ENCODE measurements around the gene ARF1.

ARF1 gene

DNA sequence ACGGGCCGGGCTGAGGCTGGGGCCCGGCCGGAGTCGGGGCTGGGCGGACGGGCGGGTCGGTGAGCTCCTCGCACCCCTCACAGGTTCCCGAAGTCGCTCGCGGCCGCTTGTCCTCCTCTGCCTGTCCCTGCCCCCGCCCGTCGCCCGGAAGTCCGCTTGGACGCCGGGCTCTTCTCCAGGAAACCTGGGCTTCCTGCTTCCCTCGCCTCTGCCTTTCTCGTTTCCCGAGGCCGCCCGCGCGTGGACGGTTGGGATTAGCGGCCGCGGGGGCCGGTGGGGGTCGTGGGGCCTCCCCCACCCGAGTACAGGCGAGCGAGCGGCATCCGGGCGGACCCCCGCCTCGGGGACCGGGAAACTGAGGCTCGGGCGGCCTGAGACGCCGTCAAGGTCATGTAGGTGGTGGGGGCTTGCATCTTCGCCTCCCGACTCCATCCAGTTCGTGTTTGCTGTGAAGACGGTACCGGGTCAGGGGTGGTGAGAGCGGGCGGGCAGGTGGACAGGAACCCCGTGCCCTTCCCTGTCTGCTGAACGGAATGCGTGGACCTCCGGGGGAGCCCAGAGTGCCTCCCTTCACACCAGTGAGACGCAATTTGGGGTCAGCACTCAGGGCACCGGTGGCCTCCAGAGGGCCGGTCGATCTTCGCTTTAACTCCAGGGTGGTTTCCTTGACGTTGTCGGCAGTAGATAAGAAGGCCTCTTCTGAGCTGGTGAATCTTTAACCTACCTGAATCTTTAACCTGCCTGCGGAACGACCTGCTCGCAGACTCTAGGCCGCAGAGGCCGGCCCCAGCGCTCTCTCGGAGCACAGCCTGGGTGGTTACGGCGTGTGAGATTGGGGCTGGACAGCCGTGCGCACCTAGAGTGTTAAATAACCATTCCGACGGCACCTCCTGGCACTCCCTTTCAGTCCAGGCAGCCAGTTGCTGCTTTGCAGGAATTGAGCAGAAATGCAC lies 686 bp downstream of the ARF1 start:
- Mint-ChIP-seq H3K27ac (peak overlapping the region; percentile 96), H3K4me3 (peak overlapping the region; percentile 94 to 96), H3K9me3 (no peaks in the 10 kb centered on the region), H3K4me1 (peaks cover 43 to 73% of the 10 kb centered on the region in 2 donors), H3K36me3 (peaks cover 12 to 44% of the 10 kb centered on the region in 2 donors), H3K27me3 (no peaks in the 10 kb centered on the region)
- DNase-seq (no peak), ATAC-seq (replicated peaks) (peak; percentile 33 to 42)

DNA sequence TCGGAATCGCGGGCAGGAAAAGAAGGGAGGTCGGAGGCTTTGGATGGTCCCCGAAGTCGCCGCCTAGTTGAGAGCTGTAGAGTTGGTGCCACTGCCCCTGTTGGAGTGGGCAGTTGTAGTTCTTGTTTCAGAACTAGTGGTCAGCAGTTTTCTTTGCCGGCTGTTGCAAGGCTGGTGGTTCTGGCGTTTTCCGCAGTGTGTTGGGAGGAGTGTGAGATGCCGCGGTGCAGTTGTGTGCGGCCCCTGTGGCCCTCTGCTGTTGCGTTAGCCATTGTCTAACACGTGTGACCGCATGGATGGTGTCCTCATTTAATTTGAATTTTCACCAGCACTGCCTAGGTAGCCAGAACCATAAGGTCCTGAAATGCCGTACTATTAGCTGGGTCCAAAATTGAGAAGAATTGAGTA lies 1.4 kb downstream of the ARF1 start:
- peaks cover 13 to 48% of the 10 kb centered on the region in 2 donors for H3K36me3 Mint-ChIP-seq
- ATAC-seq (replicated peaks), result no peak
- H3K27me3 Mint-ChIP-seq, result no peaks in the 10 kb centered on the region
- peak overlapping the region; percentile 94 to 96 for H3K4me3 Mint-ChIP-seq
- H3K27ac Mint-ChIP-seq, result peak overlapping the region; percentile 96
- DNase-seq, result no peak
- no peaks in the 10 kb centered on the region for H3K9me3 Mint-ChIP-seq
- peaks cover 45 to 76% of the 10 kb centered on the region in 2 donors for H3K4me1 Mint-ChIP-seq

DNA sequence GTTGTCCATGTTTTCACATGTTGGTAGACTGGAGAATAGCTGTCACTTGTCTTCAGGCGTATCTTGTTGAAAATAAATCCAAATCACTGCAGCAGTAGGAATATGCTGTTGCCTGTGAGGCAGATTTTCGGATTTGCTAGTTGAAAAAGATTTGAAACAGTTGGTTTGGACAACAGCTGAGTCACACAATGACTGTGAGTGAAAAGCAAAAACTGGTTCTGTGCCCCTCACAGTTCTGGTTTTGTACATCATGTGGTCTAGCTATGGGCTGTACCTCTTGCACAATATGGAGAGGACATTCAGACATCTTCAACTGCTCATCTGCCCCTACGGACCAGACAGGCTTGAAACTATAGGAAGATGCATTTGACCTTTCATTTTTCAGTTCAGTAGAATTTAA lies 1.8 kb downstream of the ARF1 start:
- Mint-ChIP-seq H3K4me1 (peaks cover 47 to 77% of the 10 kb centered on the region in 2 donors), H3K4me3 (peak overlapping the region; percentile 94 to 96), H3K27ac (peak overlapping the region; percentile 96), H3K9me3 (no peaks in the 10 kb centered on the region), H3K27me3 (no peaks in the 10 kb centered on the region), H3K36me3 (peaks cover 13 to 47% of the 10 kb centered on the region in 2 donors)
- ATAC-seq (replicated peaks) (no peak), DNase-seq (no peak)

DNA sequence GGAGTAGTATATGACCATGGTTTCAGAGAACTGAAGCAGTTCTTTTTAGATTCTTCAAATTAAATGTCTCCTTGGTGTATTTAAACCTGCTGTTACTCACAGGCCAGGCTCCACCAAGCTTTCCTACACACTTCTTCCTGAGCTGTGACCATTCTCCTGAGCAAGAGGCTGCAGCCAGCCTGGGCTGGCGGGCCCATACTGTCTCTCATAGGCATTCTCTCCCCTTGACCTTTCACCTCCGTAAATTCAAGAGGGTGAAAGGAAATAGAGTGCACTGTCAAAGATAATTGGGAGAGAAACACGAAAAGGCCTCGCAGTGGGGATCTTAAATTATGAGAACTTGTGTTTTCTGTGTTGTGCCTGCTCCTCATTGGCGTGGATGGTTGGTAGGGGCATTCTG lies 2.3 kb downstream of the ARF1 start:
- Mint-ChIP-seq H3K9me3 (no peaks in the 10 kb centered on the region), H3K4me1 (peaks cover 51 to 82% of the 10 kb centered on the region in 2 donors), H3K4me3 (peak overlapping the region; percentile 94 to 96), H3K27me3 (no peaks in the 10 kb centered on the region), H3K27ac (peak overlapping the region; percentile 96), H3K36me3 (peaks cover 13 to 51% of the 10 kb centered on the region in 2 donors)
- no peak for ATAC-seq (replicated peaks)
- no peak for DNase-seq

GRCh38 chr1:228085287-228085951 lies 2.9 kb downstream of the ARF1 start:
- Mint-ChIP-seq H3K9me3 (no peaks in the 10 kb centered on the region), H3K27ac (peak overlapping the region; percentile 96), H3K27me3 (no peaks in the 10 kb centered on the region), H3K4me3 (peak overlapping the region; percentile 94 to 96), H3K4me1 (peaks cover 56 to 82% of the 10 kb centered on the region in 2 donors), H3K36me3 (peaks cover 13 to 53% of the 10 kb centered on the region in 2 donors)
- no peak for DNase-seq
- no peak for ATAC-seq (replicated peaks)

- DNase-seq, result no peak
- Mint-ChIP-seq H3K27ac (peak overlapping the region; percentile 39), H3K4me1 (peaks cover 62 to 93% of the 10 kb centered on the region in 2 donors), H3K9me3 (no peaks in the 10 kb centered on the region), H3K4me3 (peak overlapping the region; percentile 60 to 68), H3K36me3 (peaks cover 25 to 71% of the 10 kb centered on the region in 2 donors), H3K27me3 (no peaks in the 10 kb centered on the region)
- peak in 1 of 2 donors; percentile 21 for ATAC-seq (replicated peaks)
These were observed 5.3 kb downstream of the ARF1 start for GRCh38 chr1:228087771-228088251.

DNA sequence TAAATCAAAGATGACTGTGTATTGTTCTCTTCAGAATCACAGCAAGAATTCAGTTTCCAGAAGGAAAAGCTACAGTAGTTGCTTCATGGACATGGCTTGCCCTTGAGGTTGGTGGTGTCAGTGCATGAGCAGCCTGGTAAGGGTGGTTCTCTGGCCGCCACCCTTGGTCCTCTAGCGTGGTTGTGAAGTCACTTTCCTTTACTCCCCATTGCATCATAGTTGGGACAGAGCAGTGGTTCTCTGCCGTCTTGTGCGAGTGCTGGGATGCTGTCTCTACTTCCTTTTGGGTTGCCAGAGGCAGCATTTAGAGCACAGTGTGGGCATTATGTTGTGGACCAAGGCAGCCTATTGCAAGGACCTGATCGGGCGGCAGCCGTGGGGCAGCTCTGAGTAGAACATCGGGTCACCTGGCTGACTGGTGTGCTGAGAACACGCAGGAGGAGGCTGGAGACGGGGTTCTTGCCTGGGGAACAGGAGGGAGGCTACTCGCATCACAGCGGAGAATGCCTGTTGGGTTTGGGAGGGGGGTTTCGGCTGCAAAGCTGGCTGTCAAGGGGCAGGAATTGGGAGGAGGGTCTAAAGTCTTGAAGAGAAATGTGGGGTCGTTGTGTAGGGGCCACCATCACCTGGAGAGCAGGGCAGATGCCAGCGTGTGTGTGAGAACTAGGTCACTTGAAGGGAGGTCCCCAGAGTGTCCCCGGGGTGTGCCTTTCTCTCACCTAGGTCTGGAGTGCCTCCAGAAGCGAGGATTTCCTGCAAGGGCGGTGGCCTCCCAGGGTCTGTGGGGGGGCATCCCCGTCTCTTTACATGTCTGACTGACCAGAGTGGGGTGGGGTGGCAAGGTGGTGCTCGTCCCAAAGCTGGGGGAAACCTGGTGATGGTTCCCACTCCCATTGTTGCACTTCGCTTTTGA lies 6.3 kb downstream of the ARF1 start:
- peak overlapping the region; percentile 51 to 62 for H3K4me3 Mint-ChIP-seq
- H3K4me1 Mint-ChIP-seq, result peaks cover 60 to 88% of the 10 kb centered on the region in 2 donors
- no peaks in the 10 kb centered on the region for H3K9me3 Mint-ChIP-seq
- peak in 1 of 2 donors; percentile 22 for ATAC-seq (replicated peaks)
- no peak for DNase-seq
- H3K36me3 Mint-ChIP-seq, result peaks cover 23 to 65% of the 10 kb centered on the region in 2 donors
- H3K27ac Mint-ChIP-seq, result peak overlapping the region; percentile 80
- H3K27me3 Mint-ChIP-seq, result no peaks in the 10 kb centered on the region

DNA sequence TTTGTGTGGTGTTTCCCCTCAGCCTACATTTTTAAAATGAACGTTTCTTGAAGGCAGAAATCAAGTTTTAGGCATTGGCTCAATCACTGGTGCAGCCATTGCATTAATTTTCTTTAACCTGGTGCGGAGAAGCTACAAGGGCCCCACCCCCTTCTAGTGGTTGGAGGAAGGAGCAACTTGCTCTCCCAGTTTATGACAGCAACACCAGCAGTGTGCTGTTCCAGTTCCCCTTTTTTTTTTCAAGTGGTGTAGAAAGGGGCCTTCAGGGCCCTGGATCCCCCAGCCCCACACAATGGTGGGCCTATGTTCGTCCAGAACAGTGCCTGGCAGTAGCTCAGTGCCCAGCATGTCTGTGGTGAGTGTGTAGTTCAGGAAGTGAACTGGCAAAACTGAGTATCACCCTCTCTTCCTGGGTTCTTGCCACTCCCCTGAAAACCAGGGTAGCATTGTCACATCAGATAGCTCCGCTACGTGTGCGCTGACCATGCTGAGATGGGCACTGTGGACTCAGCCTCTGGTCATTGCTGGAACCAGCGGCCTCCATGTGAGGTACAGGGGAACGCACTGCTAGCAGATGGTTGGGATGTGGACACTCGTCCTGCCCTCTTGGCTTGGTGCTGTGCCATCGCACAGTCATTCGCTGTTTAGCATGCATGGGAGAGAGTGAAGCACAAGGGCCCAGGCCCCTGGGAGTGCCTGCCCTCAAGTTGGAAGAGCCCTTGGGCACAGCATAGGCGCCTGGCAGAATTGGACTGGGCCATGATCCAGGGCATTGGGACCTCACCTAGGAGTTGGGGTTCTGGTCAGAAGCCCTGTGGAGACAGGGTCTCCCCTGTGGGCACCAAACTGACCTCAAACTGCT lies 7.2 kb downstream of the ARF1 start:
- peak; percentile 83 to 87 for ATAC-seq (replicated peaks)
- Mint-ChIP-seq H3K27me3 (no peaks in the 10 kb centered on the region), H3K9me3 (peaks cover 5 to 6% of the 10 kb centered on the region in 2 donors), H3K27ac (peak overlapping the region; percentile 84), H3K36me3 (peaks cover 31 to 65% of the 10 kb centered on the region in 2 donors), H3K4me3 (peak overlapping the region; percentile 51 to 62), H3K4me1 (peaks cover 51 to 80% of the 10 kb centered on the region in 2 donors)
- DNase-seq, result no peak

GRCh38 chr1:228090613-228091081 lies 8.1 kb downstream of the ARF1 start:
- H3K27me3 Mint-ChIP-seq, result no peaks in the 10 kb centered on the region
- DNase-seq, result no peak
- H3K9me3 Mint-ChIP-seq, result peaks cover 10 to 11% of the 10 kb centered on the region in 2 donors
- peaks cover 48 to 80% of the 10 kb centered on the region in 2 donors for H3K4me1 Mint-ChIP-seq
- peak in 1 of 2 donors; percentile 35 for ATAC-seq (replicated peaks)
- H3K36me3 Mint-ChIP-seq, result peaks cover 40 to 65% of the 10 kb centered on the region in 2 donors
- peak overlapping the region; percentile 42 for H3K27ac Mint-ChIP-seq
- H3K4me3 Mint-ChIP-seq, result peak overlapping the region in 1 of 2 donors; percentile 6

DNA sequence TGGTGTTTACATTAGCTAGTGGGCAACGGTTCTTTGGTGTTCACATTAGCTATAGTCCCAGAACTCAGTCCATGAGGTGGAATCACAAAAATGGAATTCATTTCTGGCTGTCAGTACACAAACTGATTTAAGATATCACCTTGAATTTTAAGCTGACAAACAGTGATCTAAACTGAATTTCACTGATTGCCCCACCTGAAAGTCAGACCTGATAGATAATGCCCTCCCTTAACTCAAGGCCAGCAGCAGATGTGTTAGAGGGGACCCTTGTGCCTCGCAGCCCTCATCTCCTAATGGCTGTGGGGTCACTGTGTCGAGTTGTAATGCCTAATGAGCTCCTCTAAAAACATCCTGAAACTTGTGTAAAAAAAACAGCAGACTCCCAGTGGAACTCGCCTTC lies 8.6 kb downstream of the ARF1 start:
- peaks cover 10 to 12% of the 10 kb centered on the region in 2 donors for H3K9me3 Mint-ChIP-seq
- H3K4me1 Mint-ChIP-seq, result peaks cover 51 to 80% of the 10 kb centered on the region in 2 donors

GRCh38 chr1:228092342-228093049 lies 10.0 kb downstream of the ARF1 start:
- Mint-ChIP-seq H3K36me3 (peaks cover 46 to 72% of the 10 kb centered on the region in 2 donors), H3K27ac (no peak overlapping the region), H3K4me3 (no peak overlapping the region), H3K9me3 (peaks cover 10 to 12% of the 10 kb centered on the region in 2 donors), H3K4me1 (peaks cover 46 to 79% of the 10 kb centered on the region in 2 donors), H3K27me3 (no peaks in the 10 kb centered on the region)
- DNase-seq (no peak), ATAC-seq (replicated peaks) (no peak)

More for the DNA sequence above, 8.6 kb downstream of the ARF1 start:
- no peak overlapping the region for H3K4me3 Mint-ChIP-seq
- ATAC-seq (replicated peaks) (no peak), DNase-seq (no peak)
- no peaks in the 10 kb centered on the region for H3K27me3 Mint-ChIP-seq
- no peak overlapping the region for H3K27ac Mint-ChIP-seq
- H3K36me3 Mint-ChIP-seq, result peaks cover 44 to 67% of the 10 kb centered on the region in 2 donors
